Measurements from ENCODE around the gene PLEKHG2.

DNA sequence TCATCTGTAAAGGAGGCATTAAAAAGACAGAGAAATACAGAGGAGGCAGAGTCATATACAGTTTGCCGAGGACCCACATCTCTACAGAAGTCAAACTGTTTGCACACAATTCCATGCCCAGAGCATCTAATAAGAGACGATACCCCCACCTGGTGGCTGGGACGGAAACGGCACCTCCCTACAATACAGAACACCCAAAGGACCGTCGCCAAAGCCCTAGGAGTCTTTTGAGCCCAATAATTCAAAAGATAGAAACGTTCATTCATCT lies 703 bp upstream of the PLEKHG2 start:
- TF ChIP-seq GATA2 (IDR thresholded peaks at IDR 0.05; ENCODE audit: low read depth, low read length) (no peak), GATA3 (IDR thresholded peaks at IDR 0.05; ENCODE audit: low read depth, low read length) (no peak)

Data from SH-SY5Y (cell line).